ENCODE data around the gene ECM1.

DNA sequence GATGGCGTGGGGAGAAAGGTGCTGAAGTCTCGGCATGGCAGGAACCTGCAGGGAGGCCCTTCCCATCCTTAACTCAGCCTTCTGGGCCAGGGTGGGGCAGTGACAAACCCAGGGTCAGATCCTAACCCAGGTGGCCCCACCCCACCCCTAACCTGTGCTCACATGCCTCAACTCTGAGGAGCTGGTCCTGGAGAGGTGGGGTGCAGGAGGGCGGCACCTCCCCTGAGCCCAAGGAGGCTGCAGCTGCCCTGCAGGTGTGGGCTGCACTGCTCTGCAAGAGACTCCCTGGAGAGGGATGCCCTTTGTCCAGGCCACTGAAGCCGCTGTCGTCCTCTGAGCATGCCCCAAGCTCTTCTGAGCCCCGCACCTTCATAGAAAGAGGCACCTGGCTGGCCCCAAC, 26.1 kb downstream of the ECM1 start:
- TF ChIP-seq POLR2A (IDR thresholded peaks at IDR 0.05; ENCODE audit: low read depth, low read length) (no peak), TAF1 (IDR thresholded peaks at IDR 0.05; ENCODE audit: borderline replicate concordance, low read depth, low read length) (no peak)

Measured in GM12892 (cell line).